Measurements from ENCODE around the gene DYNC1LI2. TPM values are rescaled to one million over a fixed set of nuclear protein-coding genes. Genes with fewer than 3 reads are reported as not detected.
A peak's percentile ranks its signal among the peaks of the same experiment; 100 is the strongest.

The DYNC1LI2 gene
- total RNA-seq, 4 donors from 2014 or later = 57.4 to 80.3 (median 62.6) TPM

DNA sequence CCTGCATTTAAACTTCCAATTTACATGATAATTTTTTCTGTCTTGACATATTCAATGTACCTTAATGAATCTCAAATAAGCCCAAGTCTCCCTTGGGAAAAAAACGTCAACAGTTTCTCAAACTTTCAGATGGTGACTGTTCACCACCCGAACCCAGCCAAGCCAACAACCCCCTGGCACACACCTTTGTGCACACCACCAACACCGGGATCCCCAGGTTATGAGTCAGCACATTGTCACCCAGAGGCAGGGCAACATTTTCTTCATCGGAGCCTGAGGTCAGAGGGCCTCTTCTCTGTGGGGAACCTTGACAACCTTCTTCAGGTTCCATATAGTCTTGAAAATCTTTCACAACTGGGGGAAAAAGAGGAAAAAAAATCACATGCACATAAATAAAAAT is 15.5 kb downstream of the DYNC1LI2 start:
- DNase-seq = no peak
- intact Hi-C loops (cut with DNase I; ENCODE audit: low total_unique reads) (no loop called here), in situ Hi-C loops (cut with MboI; ENCODE audit: low sequenced_read_pairs in 4 of 4) (no loop called here)
- no peak for TF ChIP-seq POLR2A (IDR thresholded peaks at IDR 0.05)
- TF ChIP-seq, protein P1, sequence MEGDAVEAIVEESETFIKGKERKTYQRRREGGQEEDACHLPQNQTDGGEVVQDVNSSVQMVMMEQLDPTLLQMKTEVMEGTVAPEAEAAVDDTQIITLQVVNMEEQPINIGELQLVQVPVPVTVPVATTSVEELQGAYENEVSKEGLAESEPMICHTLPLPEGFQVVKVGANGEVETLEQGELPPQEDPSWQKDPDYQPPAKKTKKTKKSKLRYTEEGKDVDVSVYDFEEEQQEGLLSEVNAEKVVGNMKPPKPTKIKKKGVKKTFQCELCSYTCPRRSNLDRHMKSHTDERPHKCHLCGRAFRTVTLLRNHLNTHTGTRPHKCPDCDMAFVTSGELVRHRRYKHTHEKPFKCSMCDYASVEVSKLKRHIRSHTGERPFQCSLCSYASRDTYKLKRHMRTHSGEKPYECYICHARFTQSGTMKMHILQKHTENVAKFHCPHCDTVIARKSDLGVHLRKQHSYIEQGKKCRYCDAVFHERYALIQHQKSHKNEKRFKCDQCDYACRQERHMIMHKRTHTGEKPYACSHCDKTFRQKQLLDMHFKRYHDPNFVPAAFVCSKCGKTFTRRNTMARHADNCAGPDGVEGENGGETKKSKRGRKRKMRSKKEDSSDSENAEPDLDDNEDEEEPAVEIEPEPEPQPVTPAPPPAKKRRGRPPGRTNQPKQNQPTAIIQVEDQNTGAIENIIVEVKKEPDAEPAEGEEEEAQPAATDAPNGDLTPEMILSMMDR (IDR thresholded peaks at IDR 0.05 in 4 of 5, conservative IDR thresholded peaks at IDR 0.05 in 1 of 5) = no peak
- no peak overlapping the region for H3K4me3 ChIP-seq
- peaks cover 20 to 21% of the 10 kb centered on the region in 2 donors for H3K4me1 ChIP-seq
- no peaks in the 10 kb centered on the region for H3K9me3 ChIP-seq
- H3K36me3 ChIP-seq = peaks cover 11 to 73% of the 10 kb centered on the region in 2 donors
- ATAC-seq = no peak
- H3K27me3 ChIP-seq = no peaks in the 10 kb centered on the region
- H3K27ac ChIP-seq = no peak overlapping the region

DNA sequence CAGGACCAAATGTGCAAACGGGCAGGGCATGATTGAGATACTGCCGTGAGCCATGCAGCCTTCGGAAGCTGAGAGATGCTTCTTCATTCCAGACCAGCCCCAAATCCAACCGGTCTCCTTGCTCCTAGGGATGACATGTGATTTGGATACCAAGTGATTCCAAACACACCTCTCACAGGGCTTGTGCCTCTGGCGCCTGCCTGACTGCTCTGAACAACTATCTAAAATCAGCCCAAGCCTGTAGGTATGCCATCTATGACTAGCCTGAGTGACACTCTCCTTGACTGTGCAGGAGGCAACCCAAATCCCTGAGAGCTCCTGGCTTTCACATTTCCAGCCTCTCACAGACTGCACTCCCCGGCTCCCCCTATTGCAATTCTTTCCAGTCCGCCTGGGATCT is 20.3 kb downstream of the DYNC1LI2 start:
- intact Hi-C loops (cut with DNase I; ENCODE audit: low total_unique reads) (no loop called here), in situ Hi-C loops (cut with MboI; ENCODE audit: low sequenced_read_pairs in 4 of 4) (loop anchor here in 1 of 4 donors (5.0 kb wide), 1 partner anchor 136 kb away; no protein-coding TSS in a partner anchor)
- Histone ChIP-seq H3K4me1 (peaks cover 7% of the 10 kb centered on the region in 2 donors), H3K4me3 (no peak overlapping the region), H3K27me3 (no peaks in the 10 kb centered on the region), H3K36me3 (peaks cover 11 to 88% of the 10 kb centered on the region in 2 donors), H3K9me3 (no peaks in the 10 kb centered on the region), H3K27ac (no peak overlapping the region)
- TF ChIP-seq, protein P1 (IDR thresholded peaks at IDR 0.05 in 4 of 5, conservative IDR thresholded peaks at IDR 0.05 in 1 of 5) = no peak
- no peak for TF ChIP-seq POLR2A (IDR thresholded peaks at IDR 0.05)
- DNase-seq (no peak), ATAC-seq (no peak)

DNA sequence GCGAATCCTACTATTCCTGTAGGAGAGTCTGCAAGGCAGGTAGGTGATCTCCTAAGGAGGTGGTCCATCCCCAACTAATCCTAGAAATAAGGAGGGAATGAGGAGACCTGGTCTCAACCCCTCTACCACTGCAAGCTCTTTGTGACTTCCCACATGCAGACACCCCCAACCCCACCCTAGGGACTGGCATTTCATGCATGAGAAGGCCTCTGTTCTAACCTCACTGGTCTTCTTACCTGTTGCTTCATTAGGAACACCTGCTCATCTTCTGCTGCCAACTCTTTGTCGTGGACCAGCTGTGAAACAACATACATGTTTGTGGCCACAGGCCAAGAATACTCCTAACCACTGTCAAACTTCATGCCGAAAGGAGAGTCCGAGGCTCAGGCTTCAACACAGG is 22.6 kb downstream of the DYNC1LI2 start:
- H3K4me3 ChIP-seq = no peak overlapping the region
- H3K27me3 ChIP-seq = no peaks in the 10 kb centered on the region
- peaks cover 3 to 91% of the 10 kb centered on the region in 2 donors for H3K36me3 ChIP-seq
- DNase-seq (no peak), ATAC-seq (no peak)
- no peaks in the 10 kb centered on the region for H3K9me3 ChIP-seq
- H3K27ac ChIP-seq = no peak overlapping the region
- intact Hi-C loops (cut with DNase I; ENCODE audit: low total_unique reads) (loop anchor here (1.0 to 2.0 kb wide), 2 partner anchors 22 to 138 kb away; partner anchors contain the start of gene DYNC1LI2), in situ Hi-C loops (cut with MboI; ENCODE audit: low sequenced_read_pairs in 4 of 4) (no loop called here)
- TF ChIP-seq, protein P1 (IDR thresholded peaks at IDR 0.05 in 4 of 5, conservative IDR thresholded peaks at IDR 0.05 in 1 of 5) = no peak
- TF ChIP-seq POLR2A (IDR thresholded peaks at IDR 0.05) = no peak
- H3K4me1 ChIP-seq = peaks cover 7% of the 10 kb centered on the region in 2 donors

DNA sequence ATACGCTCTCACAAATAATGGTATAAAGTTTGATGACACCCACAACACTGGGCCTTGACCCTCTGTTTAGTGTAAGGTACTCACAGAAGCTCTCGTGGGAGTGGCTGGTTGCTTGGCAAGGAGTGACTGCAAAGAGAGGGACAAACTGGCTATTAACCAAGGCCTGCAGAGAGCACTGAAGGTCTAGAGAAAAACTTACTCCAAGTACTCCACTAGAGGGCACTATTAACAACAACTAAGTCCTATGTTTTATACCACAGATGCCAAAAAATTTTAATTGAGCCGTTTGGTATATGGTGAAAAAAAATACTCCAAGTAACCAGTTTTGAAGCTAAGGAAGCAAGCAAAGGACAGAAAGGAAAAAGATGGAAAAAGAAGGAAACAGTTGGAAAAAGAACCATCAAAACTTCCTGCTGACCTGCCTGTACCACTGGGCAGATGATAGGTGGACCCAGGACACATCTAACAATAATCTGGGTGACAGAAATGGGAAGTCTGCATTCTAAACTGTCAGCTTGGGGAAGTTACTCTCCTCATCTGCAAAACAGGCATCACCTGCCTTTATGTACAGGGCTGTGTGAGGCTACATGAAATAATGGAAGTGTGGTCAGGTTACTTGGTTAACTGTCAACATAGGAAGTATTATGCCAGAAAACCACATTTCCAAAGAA is 23.2 kb downstream of the DYNC1LI2 start:
- in situ Hi-C loops (cut with MboI; ENCODE audit: low sequenced_read_pairs in 4 of 4) = no loop called here
- intact Hi-C loops (cut with DNase I; ENCODE audit: low total_unique reads) = loop anchor here (1.0 to 2.0 kb wide), 2 partner anchors 23 to 139 kb away; partner anchors contain the start of gene DYNC1LI2
- H3K36me3 ChIP-seq = peaks cover 3 to 91% of the 10 kb centered on the region in 2 donors
- no peak overlapping the region for H3K4me3 ChIP-seq
- DNase-seq (peak in 1 of 2 donors; percentile 25), ATAC-seq (peak; percentile 85 to 92)
- H3K27me3 ChIP-seq = no peaks in the 10 kb centered on the region
- TF ChIP-seq, protein P1 (IDR thresholded peaks at IDR 0.05 in 4 of 5, conservative IDR thresholded peaks at IDR 0.05 in 1 of 5) = peak; percentile 60 to 73 (median 65)
- TF ChIP-seq POLR2A (IDR thresholded peaks at IDR 0.05) = no peak
- H3K9me3 ChIP-seq = no peaks in the 10 kb centered on the region
- H3K27ac ChIP-seq = no peak overlapping the region
- peaks cover 7% of the 10 kb centered on the region in 2 donors for H3K4me1 ChIP-seq

All from gastrocnemius medialis (tissue), 4 donors.